Stimulated activated CD8-positive, alpha-beta memory T cell treated with anti-CD3 and anti-CD28 coated beads, Interleukin-7, amount 100 ng/mL, for 1 hour (primary cell): ENCODE data around the gene KRT79.

ENCODE experiments used
- DNase-seq, 2 donors: peaks; one replicate each; pipeline ENCODE4 v3.0.0-alpha.2; 2020; ENCODE audit warnings: low read depth in 2 of 2

Gene KRT79

DNA sequence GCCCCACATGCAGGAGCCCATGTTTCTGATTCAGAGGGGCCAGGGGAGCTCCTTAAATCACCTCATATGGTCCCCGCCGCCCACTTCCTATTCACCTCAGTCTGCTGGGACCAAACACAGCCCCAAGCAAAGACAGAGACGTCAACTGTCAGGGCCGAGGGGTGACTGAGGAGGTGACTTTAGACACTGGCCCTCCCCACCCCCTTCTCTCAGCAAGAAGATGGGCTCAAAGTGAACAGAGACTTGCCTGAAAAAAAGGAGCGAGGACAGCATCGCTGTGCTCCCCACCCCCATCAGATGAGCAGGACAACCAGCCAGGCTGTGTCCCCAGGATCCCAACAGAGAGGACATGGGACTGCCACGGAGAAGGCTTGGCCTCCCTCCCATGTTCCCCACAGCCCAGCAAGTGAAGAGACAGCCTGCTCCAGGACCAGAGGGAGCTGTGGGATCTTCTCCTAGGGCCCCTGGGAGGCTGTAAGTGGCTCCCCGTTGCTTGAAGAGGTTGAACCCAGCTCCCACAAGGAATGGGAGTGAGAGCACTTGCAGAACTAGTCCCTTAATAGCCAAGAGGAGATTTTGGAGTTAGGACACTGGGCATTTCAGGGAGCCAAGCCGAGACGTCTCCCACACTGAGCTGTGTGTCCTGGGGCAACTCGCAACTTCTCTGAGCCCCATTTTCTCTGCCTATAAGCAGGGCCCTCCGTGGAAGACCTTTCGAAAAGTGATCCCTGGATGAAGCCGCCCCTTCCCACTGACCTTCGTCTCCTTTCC is 1.3 kb upstream of the KRT79 start:
- no peak for DNase-seq

DNA sequence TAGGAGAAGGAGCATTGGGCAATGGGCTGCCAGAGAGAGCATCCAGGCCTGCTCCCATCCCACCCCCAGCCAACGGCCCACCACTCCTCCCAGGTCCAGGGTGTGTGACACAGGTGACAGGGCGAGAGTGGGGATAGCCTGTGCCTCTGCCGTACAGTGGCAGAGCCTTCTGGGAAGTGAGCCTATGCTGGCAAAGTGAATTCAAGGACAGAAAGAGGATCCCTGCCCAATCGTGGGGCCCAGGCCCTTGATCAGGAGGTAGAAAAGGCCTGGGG is 553 bp upstream of the KRT79 start:
- no peak for DNase-seq

DNA sequence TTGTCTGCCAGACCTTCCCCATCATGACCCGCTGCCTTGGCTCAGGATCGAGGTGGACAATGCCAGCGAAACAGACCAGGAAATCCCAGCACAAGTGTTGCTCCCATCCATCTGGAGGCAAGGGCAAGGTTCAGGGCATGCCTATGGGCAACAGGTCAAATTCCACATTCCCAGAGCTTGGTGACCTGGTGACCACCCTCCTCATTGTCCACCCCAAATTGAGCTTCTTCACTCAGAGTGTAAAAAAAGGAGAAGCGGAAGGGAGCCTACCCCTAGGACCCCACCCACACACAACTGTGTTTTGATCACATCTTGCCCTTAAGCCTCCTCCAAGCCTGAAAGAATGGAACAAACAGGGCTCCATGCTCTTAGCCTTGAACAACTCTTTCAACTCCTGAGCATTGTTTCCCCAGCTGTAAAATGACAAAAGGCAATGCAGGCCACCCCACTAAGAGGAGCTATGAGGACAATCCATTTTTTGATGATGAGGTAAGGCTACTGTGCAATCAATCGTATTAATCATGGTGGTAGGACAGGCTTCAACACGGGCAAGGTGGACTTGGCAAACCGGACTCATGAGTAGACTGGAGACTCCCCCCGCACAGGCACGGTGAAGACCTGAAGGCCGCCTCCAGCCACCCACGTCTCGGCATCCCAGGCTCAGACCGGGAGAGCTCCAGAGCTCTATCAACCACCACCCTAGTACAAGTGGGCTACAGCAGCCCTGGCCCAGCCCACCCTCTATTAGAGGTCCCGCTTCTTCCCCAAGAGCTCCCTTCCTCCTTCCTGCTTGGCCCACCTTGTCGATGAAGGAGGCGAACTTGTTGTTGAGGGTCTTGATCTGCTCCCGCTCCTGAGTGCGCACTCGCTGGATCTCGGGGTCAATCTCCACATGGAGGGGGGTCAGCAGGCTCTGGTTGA is 866 bp downstream of the KRT79 start:
- no peak for DNase-seq

DNA sequence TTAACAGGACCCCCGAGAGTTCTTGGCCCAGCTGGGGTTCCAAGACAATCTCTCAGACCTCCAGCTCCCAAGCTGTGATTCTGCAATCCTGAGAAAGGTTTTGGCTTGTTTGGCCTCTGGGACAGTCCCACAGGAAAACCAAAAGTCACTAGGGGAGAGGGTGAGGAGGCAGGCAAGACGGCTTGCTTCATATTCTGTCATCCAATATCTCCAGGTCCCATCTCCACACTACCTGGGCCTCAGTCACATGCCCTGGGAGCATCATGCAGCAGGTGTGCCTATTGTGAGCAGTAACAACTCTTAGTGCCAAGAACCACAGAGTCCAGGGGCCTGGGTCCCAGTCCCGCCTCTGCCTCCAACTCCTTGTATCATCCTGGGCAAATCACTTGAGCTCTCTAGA is 1.7 kb downstream of the KRT79 start:
- no peak for DNase-seq

DNA sequence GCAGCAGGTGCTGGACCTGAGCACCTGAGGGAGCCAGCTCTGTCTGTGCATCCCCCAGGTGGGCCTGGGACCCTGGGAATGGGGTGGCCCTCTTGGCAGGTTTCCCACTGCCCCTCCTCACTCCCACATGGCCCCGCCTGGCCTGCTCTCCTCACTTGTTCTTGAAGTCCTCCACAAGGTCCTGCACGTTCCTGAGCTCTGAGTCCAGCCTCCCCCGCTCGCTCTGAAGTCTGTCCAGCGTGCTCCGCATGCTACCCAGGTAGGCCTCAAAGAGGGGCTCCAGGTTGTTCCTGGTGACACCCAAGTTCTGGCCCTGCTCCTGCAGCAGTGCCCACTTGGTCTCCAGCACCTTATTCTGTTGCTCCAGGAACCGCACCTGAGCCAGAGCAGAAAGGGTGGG is 2.9 kb downstream of the KRT79 start:
- no peak for DNase-seq

DNA sequence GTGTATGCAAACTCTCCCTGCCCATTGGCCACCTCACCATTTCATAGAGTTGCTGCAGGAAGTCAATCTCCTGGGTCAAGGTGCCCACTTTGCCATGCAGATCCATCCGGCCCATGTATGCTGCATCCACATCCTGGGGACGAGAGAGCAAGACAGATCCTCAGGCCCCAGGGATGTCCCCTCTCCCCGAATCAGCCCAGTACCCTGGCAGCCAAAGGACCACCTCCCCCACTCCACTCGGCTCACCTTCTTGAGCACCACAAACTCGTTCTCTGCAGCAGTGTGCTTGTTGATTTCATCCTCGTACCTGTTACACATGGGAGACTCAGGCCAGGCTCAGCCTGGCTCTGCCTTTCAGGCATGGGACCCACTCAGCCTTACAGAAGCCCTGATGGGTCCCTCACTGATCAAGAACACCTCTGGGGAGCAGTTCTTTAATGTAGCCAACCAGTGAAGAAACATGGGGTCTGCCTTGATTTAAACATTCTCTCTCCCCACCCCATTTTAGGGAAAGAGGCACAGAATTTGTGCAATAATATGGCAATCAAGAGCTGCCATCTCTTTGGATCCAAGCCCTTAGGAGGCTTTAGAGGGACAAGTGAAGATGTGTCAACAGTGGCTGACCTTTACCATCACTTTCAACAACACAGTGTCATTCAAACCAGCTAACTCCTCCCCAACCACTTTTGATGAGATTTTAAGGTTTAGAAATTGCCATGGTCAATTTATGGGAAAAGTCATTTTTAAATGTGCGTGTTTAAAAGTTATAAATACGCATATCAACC is 3.9 kb downstream of the KRT79 start:
- DNase-seq = no peak

DNA sequence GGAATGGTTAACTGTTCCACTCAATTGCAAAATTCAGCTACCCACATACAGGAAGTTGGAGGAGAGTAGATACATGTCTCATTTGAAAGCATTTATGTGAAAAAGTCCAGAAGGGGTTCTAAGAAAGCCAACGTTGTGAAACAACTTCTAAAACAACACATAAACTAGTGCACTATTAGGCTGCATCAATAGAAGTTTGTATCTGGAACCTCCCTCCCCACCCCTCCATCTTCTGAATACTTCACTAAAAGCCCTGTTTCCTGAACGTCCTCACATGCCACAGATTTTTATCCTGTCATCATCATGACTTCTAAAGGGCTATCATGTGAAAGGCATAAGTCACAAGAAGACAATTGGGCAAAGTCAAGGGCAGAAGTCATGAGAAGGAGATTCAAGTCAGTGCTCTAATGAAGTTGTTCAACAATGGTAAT is 5.5 kb downstream of the KRT79 start:
- no peak for DNase-seq

DNA sequence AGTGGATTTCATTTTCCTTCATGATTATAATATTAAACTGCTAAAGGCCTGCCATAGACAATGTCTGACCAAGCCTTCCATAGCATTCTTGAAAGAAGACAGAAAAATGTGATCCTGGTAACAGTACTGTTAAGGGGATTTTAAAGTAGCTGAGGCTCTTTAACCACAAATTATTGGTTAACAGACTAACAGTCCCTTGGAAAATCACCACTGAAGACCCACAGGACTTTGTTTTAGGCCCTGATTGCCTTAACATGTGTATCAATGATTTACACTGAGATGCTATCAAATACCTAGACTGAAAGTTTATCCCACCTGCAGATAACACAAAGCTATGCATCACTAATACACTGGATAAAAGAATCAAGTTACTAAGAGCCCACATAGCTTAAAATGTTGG is 6.0 kb downstream of the KRT79 start:
- no peak for DNase-seq

DNA sequence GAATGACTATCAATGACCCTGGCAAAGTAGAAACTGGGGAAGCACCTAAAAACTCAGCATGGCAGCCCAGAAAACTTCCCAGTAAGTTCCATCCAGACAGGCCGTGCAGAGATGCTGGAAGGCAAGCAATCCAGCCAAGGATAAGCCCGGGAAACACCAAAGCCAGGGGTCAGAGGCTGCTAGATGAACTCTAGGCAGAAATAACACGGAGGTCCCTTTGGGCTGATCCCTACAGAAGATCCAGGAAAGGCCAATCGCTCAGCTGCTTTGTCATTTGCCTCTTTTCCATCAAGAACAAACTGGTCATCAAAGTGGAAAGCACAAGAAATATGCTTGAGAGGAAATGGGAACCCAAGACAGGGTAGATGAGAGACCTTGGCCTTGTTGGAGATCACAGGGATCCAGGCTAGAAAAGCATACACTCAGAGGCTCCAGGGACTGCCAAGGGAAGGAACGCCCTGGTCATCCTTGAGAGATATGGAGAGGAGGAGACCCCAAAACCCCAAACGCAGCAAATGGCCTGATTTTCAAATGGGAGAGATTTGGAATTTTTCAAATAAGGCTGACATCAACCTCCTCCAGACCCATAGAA is 6.5 kb downstream of the KRT79 start:
- no peak for DNase-seq

DNA sequence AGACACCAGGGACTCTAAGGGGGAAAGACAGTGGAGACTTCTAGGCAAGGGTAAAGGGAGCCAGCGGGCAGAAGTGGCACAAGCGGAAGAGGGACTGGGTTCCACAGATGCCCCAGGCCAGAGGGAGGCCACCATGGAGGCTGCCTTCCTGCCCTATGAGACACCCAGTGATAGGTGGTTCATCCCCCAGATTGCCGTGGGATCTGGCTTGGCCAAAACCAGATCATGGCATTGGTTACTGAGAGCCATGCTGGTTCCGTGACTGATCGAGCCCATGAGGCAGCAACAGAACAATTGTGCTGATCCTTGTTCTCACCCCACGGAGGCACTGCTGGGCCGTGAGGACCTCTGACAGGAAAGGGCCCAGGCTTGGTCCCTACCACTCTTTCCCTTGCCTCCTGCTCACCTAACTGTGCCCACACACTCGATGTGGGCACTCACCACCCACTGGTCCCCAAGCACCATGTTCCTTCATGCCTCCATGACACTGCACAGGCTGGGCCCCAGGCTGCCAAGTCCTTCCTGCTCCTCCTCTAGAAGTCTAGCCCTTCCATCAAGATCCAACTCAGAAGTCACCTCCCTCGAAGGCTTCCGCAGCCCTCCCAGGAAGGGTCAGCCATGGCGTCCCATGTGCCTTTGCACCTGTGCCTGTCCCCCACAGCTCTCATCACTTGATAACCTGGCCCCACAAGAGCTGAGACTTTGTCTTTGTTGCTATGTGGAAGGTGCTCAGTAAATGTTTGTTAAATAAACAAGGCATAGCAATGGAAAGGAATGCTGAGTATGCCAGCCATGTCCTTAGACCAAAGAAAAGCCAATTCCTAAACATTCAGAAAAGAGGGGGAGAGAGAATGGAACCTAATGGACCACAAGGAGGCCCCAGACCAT is 7.3 kb downstream of the KRT79 start:
- DNase-seq = no peak

DNA sequence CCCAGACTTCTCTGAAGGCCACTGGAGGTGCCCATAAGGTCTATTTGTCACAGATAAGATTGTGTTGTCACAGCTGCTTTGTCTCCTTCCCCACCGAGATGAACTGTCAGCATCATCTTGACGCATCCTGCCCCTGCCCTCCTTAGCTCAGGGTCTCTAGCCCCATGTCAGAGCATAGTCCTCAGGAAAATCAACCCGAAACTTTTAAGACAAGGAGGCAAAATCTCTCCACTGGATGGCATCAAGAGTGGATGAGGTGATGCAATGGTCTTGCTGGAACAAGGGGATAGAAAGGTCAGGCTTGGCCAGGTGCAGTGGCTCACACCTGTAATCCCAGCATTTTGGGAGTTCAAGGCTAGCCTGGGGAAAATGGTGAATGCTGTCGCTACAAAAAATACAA is 8.2 kb downstream of the KRT79 start:
- DNase-seq = no peak

DNA sequence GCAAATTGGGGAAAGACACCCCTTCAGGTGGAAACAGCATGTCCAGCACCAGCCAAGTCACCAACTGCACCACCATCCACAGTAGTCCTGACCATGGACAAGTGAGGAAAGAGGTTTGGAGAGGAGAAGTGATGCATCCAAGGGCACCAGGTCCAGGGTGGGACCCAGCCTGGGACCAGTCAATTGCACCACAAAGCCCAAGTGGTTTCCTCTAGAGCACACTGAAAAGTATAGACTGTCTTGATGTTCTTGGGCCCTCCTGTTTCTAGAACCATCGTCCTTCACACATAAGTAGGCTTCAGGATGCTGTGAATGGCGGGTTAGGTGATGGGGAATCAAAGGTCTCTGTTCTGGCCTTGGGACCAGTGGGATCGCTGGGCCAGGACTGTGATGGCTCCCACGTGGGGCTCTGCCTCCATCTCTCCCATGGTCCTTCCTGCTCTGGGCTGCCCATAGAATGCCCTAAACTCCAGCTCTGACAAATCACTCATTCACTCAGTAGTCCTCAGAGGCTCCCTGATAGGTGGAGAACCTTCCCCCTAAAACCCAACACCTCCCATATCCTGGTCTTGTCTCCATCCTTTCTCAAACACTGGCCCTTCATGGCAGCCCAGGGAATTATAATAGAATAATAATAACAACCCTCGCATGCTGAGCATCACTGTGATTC is 9.2 kb downstream of the KRT79 start:
- DNase-seq = no peak

DNA sequence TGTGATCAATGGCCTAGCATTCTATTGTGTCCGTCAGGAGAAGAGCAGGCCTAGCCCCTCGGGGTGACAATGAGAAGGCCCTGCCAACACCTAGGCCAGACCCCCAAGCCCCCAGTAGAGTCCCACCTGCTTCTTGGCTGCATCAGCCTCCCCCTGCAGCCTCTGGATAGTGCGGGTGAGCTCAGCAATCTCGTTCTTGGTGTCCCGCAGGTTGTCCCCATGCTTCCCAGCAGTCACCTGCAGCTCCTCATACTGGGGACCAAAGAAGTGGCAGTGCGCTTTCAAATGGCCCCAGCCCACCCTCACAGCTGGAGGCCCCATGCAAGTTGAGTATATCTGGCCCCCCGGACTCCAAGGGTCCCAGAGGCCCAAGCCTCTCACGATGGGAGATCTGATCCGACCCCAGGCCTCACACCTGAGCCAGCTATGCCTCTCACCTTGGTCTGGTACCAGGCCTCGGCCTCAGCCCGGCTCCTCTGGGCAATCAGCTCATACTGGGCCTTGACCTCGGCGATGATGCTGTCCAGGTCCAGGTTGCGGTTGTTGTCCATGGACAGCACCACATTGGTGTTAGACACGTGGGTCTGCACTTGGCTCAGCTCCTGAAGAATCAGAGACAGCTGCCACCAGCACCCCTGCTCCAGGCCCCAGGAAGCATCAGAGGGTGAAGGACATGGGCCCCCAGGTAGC is 10.2 kb downstream of the KRT79 start:
- no peak for DNase-seq

DNA sequence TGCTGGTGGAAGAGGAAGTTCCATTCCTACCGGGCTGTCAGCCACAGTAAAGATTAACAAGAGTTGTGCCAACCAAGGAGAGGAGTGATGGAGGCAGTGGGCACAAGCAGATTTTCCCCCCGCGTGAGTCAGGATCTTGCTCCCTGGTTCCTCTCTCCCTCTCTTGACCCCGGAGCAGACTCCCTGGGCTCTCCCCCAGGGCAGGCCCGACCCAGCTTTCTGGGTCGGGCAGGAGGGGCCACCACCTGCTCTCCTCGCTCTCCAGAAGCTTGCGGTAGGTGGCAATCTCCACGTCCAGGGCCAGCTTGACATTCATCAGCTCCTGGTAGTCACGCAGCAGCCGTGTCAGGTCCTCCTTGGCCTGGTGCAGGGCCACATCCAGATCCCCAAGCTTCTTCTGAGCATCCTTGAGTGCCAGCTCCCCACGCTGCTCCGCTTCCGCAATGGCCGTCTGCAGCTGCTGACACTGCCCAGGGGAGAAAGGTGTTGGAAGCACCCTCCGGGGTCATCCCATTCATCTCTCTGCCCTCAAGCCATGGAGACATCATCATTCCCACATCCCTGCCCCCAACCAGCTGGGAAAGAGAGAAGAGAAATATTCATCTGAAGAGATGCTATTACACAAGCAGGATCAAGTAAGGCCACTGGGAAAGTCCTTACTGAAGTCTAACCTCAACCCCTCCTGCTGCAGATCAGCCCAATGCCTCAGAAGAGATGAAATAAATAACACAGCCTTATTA is 11.2 kb downstream of the KRT79 start:
- DNase-seq = no peak

DNA sequence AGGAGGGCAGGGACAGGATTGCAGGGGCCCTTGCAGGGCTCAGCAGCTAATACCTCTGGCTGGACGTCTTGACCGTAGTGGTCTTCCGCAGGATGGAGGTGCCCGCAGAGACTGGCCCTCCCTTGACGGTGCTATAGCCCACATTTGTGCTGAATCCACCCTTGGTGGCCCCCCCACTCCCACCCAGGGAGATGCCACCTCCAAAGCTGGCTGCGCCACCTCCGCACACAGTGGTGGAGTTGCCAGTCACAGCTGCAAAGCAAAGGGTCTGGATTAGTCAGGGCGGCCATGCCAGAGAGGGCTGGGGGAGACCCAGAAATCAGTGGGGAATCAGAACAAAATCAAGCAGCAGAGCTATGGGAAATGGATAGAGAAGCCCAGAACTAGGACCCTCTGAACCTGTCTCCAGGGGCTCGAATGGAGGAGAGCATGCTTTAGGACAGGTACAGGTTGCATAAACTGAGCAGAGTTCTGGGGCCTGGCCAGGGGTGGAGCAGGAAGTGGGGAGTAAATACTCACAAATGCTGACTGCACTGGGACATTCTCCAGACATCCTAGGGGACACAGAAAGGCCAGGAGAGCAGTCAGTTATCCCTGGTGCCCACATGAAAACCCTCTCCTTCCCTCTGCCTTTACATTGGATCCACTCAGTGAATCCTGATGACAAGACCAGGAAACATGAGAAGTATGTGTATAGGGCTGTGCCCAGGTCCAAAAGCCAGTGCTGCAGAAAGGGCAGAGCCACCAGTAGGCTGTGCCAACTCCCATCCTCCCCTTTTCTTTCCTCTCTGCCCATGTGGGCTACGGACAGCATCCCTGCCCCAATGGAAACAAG is 12.1 kb downstream of the KRT79 start:
- no peak for DNase-seq

DNA sequence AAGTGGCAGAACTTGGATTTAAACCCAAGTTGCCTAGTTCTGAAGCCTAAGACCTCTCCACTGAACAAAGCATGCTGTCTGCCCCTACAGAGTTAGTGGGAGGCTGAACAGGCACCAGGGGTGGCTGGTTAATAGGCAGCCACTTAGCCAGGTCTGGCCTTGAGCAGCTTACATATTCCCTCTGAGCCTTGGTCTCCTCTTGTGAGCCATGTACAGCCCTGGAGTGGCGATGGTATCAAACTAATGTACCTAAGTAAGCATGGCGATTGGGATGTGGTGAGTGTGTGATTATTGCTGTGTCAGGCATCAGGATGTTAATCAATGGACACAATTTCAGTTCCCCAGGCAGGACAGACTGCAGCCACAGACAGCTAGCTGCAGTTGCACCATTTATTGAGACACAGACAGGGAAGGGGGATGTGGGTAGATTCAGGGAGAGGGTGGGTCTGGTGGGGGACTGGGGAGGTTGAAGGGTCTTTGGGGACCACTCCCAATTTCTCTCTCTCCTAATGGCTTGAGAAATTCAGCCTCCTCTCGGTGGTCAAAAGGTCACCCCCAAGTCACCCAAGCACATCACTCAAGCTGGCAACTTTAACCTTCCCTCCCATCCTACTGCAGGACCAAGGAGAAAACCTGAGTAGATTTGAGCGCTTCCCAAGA is 12.9 kb downstream of the KRT79 start:
- DNase-seq = no peak

DNA sequence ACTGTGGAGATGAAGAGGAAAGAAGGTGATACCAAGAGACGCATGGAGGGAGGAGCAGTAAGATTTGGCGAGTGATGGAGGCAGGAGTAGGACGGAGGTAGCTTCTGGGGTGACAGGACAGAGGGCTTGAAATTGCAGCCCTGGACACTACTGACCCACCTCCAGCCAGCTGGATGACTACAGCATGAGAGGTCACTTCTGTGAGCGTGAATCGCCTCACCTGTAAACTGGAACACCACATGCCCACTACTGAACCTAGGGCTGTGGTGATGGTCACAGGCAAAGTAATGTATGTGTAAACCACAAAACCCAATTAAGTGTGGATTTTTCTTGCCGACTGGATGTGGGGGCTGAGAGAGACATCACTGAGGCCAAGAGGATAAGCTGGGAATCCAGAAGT is 13.6 kb downstream of the KRT79 start:
- no peak for DNase-seq
